BE2C (cell line): ENCODE results near the gene APOA4.
A peak's percentile ranks its signal among the peaks of the same experiment; 100 is the strongest.

Source experiments
- DNase-seq: peaks from one replicate; pipeline ENCODE4 v3.0.0-alpha.2; 2020
- H3K27me3 ChIP-seq: fragments of 250-450 bp; sonication (Bioruptor Pico); 2 replicates; pipeline ENCODE4 v1.5.1; 2020; ENCODE audit warnings: mild to moderate bottlenecking
- H3K36me3 ChIP-seq: fragments of 250-450 bp; sonication (Bioruptor Pico); 2 replicates; pipeline ENCODE4 v1.5.1; 2020; ENCODE audit warnings: mild to moderate bottlenecking
- H3K4me1 ChIP-seq: fragments of 250-450 bp; sonication (Bioruptor Pico); 2 replicates; pipeline ENCODE4 v1.5.1; 2020
- H3K4me3 ChIP-seq: 2 replicates; pipeline ENCODE4 v1.5.1; 2011; ENCODE audit warnings: low read depth, low read length
- H3K9me3 ChIP-seq: fragments of 250-450 bp; sonication (Bioruptor Pico); 2 replicates; pipeline ENCODE4 v1.5.1; 2020
- CTCF ChIP-seq: IDR thresholded peaks from 2 replicates; pipeline ENCODE4 v1.5.1; 2012; ENCODE audit warnings: mild to moderate bottlenecking, low read depth, low read length

Gene APOA4

GRCh38 chr11:116844722-116845121 is 21.6 kb upstream of the APOA4 start:
- DNase-seq = no peak
- Histone ChIP-seq H3K9me3 (no peaks in the 10 kb centered on the region), H3K36me3 (peaks cover 42% of the 10 kb centered on the region), H3K4me3 (no peak overlapping the region), H3K4me1 (no peaks in the 10 kb centered on the region), H3K27me3 (no peaks in the 10 kb centered on the region)
- TF ChIP-seq CTCF = no peak

GRCh38 chr11:116843661-116844060 is 20.6 kb upstream of the APOA4 start:
- TF ChIP-seq CTCF = no peak
- peaks cover 35% of the 10 kb centered on the region for H3K36me3 ChIP-seq
- no peaks in the 10 kb centered on the region for H3K4me1 ChIP-seq
- H3K4me3 ChIP-seq = no peak overlapping the region
- no peak for DNase-seq
- no peaks in the 10 kb centered on the region for H3K9me3 ChIP-seq
- H3K27me3 ChIP-seq = no peaks in the 10 kb centered on the region

DNA sequence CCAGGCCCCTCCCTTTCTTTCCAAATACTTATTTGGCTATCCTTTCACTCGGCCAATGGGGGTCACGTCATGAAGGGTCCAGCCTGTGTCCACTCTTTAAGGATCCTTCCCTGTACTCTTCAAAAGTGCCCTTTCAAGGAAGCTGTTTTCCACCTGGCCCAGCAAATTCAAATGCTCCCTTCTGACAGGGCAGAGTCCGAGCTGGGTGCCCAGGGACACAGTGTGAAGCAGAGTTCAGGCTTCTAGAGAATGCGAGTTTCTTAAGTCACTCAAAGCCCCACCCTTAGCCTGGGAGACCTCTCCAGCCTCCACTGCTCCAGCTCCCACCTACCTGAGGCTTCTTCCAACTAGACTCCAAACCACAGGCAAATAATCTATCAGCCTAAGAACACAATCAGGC is 19.8 kb upstream of the APOA4 start:
- TF ChIP-seq CTCF = no peak
- Histone ChIP-seq H3K4me3 (no peak overlapping the region), H3K4me1 (no peaks in the 10 kb centered on the region), H3K27me3 (no peaks in the 10 kb centered on the region), H3K9me3 (no peaks in the 10 kb centered on the region), H3K36me3 (peaks cover 30% of the 10 kb centered on the region)
- DNase-seq = no peak

DNA sequence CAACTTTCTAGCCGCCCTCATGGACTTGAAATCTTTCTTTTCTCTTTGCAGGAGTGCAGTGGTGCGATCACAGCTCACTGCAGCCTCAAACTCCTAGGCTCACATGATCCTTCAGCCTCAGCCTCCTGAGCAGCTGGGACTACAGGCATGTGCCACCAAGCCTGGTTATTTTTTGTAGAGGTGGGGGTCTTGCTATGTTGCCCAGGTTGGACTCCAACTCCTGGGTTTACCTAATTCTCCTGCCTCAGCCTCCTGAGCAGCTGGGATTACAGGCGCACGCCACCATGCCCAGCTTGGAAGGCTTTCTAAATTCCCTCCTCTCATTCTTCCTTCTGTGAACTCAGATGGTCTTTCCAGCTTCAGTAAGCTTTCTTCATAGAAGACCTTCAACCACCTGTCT is 19.0 kb upstream of the APOA4 start:
- H3K4me1 ChIP-seq = no peaks in the 10 kb centered on the region
- TF ChIP-seq CTCF = no peak
- DNase-seq = no peak
- no peaks in the 10 kb centered on the region for H3K27me3 ChIP-seq
- H3K9me3 ChIP-seq = no peaks in the 10 kb centered on the region
- peaks cover 22% of the 10 kb centered on the region for H3K36me3 ChIP-seq
- H3K4me3 ChIP-seq = no peak overlapping the region

DNA sequence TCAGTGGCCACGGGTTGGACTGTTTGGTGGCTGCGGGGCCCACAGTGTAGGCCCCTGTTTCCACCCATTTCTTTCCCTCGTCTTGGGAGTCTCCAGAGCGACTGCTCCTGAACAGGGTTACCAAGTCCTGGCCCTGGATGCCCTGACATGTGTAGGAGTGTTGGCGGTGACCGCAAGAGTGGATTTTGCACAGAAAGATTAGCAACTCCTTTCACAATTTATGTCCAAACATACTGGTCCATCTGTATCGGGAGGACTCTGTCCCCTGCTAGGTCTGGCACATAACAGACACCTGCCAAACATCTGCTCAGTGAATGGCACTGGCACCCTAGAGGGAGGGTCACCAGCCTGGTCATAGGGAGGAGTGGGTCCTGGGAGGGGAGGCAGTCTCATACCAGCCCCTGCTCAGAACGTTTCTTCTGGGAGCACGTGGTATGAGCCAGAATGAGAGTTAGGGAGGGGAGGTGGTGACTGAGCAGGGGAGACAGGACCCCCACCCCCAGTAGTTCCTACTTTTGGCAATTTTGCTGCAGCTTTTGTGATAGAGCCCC is 17.7 kb upstream of the APOA4 start:
- Histone ChIP-seq H3K4me3 (no peak overlapping the region), H3K27me3 (no peaks in the 10 kb centered on the region), H3K36me3 (peaks cover 9% of the 10 kb centered on the region), H3K9me3 (no peaks in the 10 kb centered on the region), H3K4me1 (peaks cover under 1% of the 10 kb centered on the region; the same call in 1 of the 2 replicates)
- DNase-seq = no peak
- TF ChIP-seq CTCF = no peak

DNA sequence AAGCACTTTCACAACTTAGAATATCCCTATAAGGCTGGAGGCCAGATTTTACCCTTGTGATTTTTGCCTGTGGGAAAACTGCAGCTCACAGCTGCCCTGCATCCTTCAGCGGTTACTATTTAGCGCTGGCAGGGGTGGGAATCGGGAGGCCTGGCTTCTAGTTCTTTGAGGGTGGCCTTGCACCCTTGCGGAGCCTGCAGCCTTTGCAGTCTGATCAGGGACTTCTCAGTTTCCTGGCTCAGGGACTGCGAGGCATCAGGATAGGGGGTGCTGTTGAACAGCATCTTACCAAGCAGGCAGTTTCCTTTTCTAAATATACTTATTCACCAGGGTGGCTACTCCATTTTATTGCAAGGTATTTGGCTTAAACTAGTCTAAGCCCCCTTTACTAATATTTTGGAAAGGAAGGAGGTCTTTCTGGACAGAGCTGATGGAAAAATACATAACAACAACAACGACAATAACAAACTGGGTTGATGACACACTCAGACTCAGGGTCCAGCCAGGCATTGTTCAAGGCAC is 17.2 kb upstream of the APOA4 start:
- H3K9me3 ChIP-seq = no peaks in the 10 kb centered on the region
- peak; percentile 38 for TF ChIP-seq CTCF
- DNase-seq = no peak
- no peaks in the 10 kb centered on the region for H3K27me3 ChIP-seq
- H3K4me1 ChIP-seq = peaks cover 4% of the 10 kb centered on the region; the same call in 1 of the 2 replicates
- H3K36me3 ChIP-seq = peaks cover 5% of the 10 kb centered on the region
- no peak overlapping the region for H3K4me3 ChIP-seq
